ENCODE data around the gene PPL. TPM values are rescaled to one million over a fixed set of nuclear protein-coding genes. Genes with fewer than 3 reads are reported as not detected.
"Not testable (repeated sequence)": the region's sequence is repeated elsewhere in the genome, so short reads cannot be mapped to it uniquely, and the experiment has no call there.

PPL gene
- total and polyA plus RNA-seq, 8 donors = 10.4 to 27.2 (median 14.6) TPM

- Histone ChIP-seq H3K4me3 (peak within 1 kb of the TSS in 3 of 4 donors; percentile 10 to 49 (median 35)), H3K4me1 (peaks cover 0 to 3% (median 0%) of the 10 kb centered on the region in 3 donors), H3K27ac (peak within 1 kb of the TSS; percentile 39 to 88 (median 58)), H3K9me3 (no peaks in the 10 kb centered on the region), H3K36me3 (no peaks in the 10 kb centered on the region), H3K27me3 (no peaks in the 10 kb centered on the region)
- TF ChIP-seq, protein P1, sequence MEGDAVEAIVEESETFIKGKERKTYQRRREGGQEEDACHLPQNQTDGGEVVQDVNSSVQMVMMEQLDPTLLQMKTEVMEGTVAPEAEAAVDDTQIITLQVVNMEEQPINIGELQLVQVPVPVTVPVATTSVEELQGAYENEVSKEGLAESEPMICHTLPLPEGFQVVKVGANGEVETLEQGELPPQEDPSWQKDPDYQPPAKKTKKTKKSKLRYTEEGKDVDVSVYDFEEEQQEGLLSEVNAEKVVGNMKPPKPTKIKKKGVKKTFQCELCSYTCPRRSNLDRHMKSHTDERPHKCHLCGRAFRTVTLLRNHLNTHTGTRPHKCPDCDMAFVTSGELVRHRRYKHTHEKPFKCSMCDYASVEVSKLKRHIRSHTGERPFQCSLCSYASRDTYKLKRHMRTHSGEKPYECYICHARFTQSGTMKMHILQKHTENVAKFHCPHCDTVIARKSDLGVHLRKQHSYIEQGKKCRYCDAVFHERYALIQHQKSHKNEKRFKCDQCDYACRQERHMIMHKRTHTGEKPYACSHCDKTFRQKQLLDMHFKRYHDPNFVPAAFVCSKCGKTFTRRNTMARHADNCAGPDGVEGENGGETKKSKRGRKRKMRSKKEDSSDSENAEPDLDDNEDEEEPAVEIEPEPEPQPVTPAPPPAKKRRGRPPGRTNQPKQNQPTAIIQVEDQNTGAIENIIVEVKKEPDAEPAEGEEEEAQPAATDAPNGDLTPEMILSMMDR (IDR thresholded peaks at IDR 0.05) = no peak
- WGBS, 2 donors = 0 to 1% methylated on average over 51 to 56 of the region's 56 CpGs
- peak; percentile 88 to 94 (median 90) for ATAC-seq
- peak; percentile 100 for DNase-seq
- FAIRE-seq = no peak
- intact Hi-C loops (cut with DNase I) = loop anchor here in 1 of 3 donors (10.0 kb wide), 2 partner anchors 113 to 343 kb away; partner anchors contain the start of genes GLYR1, UBALD1 and UBN1
Measured at GRCh38 chr16:4957720-4958509, 21.0 kb upstream of the PPL start, which contains the start of gene SEC14L5. SEC14L5 (plus strand) TSS chr16:4958330; CDS start chr16:4959324, 994 bp downstream.

- Histone ChIP-seq H3K9me3 (no peaks in the 10 kb centered on the region), H3K36me3 (no peaks in the 10 kb centered on the region), H3K4me1 (peaks cover 0 to 3% (median 0%) of the 10 kb centered on the region in 3 donors), H3K27ac (peak overlapping the region; percentile 35 to 88 (median 58)), H3K4me3 (peak overlapping the region in 3 of 4 donors; percentile 10 to 49 (median 17)), H3K27me3 (no peaks in the 10 kb centered on the region)
- TF ChIP-seq, protein P1 (IDR thresholded peaks at IDR 0.05) = no peak
- no peak for DNase-seq
- WGBS, 2 donors = 6 to 13% methylated on average over 10 of the region's 10 CpGs
- FAIRE-seq = no peak
- intact Hi-C loops (cut with DNase I) = loop anchor here in 1 of 3 donors (10.0 kb wide), 2 partner anchors 113 to 343 kb away; partner anchors contain the start of genes GLYR1, UBALD1 and UBN1
- peak in 3 of 4 donors; percentile 0 for ATAC-seq
Measured at GRCh38 chr16:4957420-4957719, 20.4 kb upstream of the PPL start.

GRCh38 chr16:4954714-4955113 is 17.8 kb upstream of the PPL start:
- no peaks in the 10 kb centered on the region for H3K27me3 ChIP-seq
- 93 to 100% methylated on average over 1 of the region's 1 CpG for WGBS, 2 donors
- ATAC-seq = no peak
- TF ChIP-seq, protein P1 (IDR thresholded peaks at IDR 0.05) = no peak
- no peak for DNase-seq
- no peak overlapping the region for H3K27ac ChIP-seq
- no peaks in the 10 kb centered on the region for H3K9me3 ChIP-seq
- no peak overlapping the region for H3K4me3 ChIP-seq
- H3K4me1 ChIP-seq = peaks cover 0 to 3% (median 0%) of the 10 kb centered on the region in 3 donors
- no peaks in the 10 kb centered on the region for H3K36me3 ChIP-seq
- no peak for FAIRE-seq
- intact Hi-C loops (cut with DNase I) = loop anchor here in 1 of 3 donors (10.0 kb wide), 2 partner anchors 110 to 340 kb away; partner anchors contain the start of genes GLYR1, UBALD1 and UBN1

GRCh38 chr16:4951583-4951982 is 14.6 kb upstream of the PPL start:
- H3K4me3 ChIP-seq, H3K4me1 ChIP-seq, H3K27me3 ChIP-seq, FAIRE-seq, ATAC-seq, H3K36me3 ChIP-seq, DNase-seq, H3K9me3 ChIP-seq, H3K27ac ChIP-seq: not testable (repeated sequence)
- intact Hi-C loops (cut with DNase I) = loop anchor here in 1 of 3 donors (10.0 kb wide), 2 partner anchors 107 to 337 kb away; partner anchors contain the start of genes GLYR1, UBALD1 and UBN1
- 54 to 61% methylated on average over 3 of the region's 3 CpGs for WGBS, 2 donors

DNA sequence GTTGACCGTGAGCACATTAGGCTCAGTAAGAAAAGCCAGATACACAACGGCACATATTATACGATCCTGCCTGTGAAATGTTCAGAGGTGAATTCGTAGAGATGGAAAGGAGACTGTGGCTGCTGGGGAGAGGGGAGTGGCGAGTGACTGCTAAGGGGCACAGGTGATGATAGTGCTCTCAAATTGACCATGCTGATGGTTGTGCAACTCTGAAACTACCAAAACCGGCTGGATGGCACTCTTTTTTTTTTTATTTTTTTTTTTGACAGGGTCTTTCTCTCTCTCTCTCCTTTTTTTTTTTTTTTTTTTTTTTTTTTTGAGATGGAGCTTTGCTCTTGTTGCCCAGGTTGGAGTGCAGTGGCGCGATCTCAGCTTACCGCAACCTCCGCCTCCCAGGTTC is 13.0 kb upstream of the PPL start:
- Histone ChIP-seq H3K4me1 (peaks cover 6 to 14% (median 11%) of the 10 kb centered on the region in 3 donors), H3K27me3 (no peaks in the 10 kb centered on the region), H3K9me3 (no peaks in the 10 kb centered on the region), H3K36me3 (no peaks in the 10 kb centered on the region), H3K4me3 (no peak overlapping the region), H3K27ac (no peak overlapping the region)
- intact Hi-C loops (cut with DNase I) = loop anchor here in 1 of 3 donors (10.0 kb wide), 2 partner anchors 105 to 335 kb away; partner anchors contain the start of genes GLYR1, UBALD1 and UBN1
- TF ChIP-seq, protein P1 (IDR thresholded peaks at IDR 0.05) = no peak
- 67 to 72% methylated on average over 10 of the region's 10 CpGs for WGBS, 2 donors
- no peak for FAIRE-seq
- no peak for ATAC-seq
- no peak for DNase-seq
